ENCODE measurements around the gene CCSER2. TPM values are rescaled to one million over a fixed set of nuclear protein-coding genes. Genes with fewer than 3 reads are reported as not detected.
A peak's percentile ranks its signal among the peaks of the same experiment; 100 is the strongest.

CCSER2 gene
- total RNA-seq, 1 experiment from 2014 or later, result 14.1 TPM

DNA sequence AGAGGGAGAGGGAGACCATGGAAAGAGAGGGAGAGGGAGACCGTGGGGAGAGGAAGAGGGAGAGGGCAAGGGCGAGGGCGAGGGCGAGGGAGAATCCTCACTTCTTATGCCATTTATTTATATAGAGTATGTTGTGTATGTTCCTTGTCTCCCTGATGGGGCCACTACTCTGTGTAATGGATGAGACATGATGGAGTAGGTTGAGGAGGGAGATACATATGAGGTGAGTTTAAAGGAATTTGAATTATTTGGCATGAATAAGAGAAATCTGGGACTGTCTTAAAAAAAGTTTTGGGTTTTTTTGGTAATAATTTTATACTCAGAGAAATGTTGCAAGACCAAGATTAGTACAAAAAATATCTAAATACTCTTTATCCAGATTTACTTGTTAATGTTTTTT, 20.1 kb downstream of the CCSER2 start:
- H3K36me3 ChIP-seq (replicated peaks; ENCODE audit: control insufficient read depth, insufficient read depth, low read length), result no peaks in the 10 kb centered on the region
- DNase-seq, result no peak

GRCh38 chr10:84348860-84349259, 20.5 kb downstream of the CCSER2 start:
- H3K36me3 ChIP-seq (replicated peaks; ENCODE audit: control insufficient read depth, insufficient read depth, low read length), result no peaks in the 10 kb centered on the region
- H3K27me3 ChIP-seq (ENCODE audit: control insufficient read depth, insufficient read depth, low read length), result no peaks in the 10 kb centered on the region

More for the DNA sequence above, 20.1 kb downstream of the CCSER2 start:
- Histone ChIP-seq H3K4me3 (ENCODE audit: insufficient read depth, low read depth, low read length) (no peak overlapping the region), H3K27me3 (ENCODE audit: control insufficient read depth, insufficient read depth, low read length) (no peaks in the 10 kb centered on the region)

DNA sequence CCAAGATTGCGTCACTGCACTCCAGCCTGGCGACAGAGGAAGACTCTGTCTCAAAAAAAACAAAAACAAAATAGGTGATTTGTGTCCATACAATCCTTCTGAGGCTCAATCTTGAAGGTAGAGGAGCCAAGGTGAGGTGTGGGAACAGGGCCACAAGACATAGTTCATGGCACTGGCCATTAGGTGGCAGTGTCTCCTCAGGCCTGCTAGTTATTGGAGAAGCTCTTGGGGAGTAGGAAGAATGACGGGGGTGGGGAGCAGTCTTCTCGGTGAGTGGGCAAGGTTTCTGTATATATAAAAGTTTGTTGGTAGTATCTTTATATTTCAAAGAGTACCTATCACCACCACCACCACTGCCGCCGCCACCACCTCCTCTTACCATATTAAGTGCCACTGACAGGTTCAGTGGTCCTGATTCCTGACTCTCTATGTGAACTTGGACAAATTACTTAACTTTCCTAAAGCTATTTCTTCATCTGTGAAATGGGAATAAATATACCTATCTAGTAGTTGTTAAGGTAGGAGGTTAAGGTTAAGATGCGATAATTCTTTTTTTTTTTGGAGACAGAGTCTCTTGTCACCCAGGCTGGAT, 24.0 kb downstream of the CCSER2 start:
- Histone ChIP-seq H3K27me3 (ENCODE audit: control insufficient read depth, insufficient read depth, low read length) (no peaks in the 10 kb centered on the region), H3K36me3 (replicated peaks; ENCODE audit: control insufficient read depth, insufficient read depth, low read length) (no peaks in the 10 kb centered on the region), H3K4me3 (ENCODE audit: insufficient read depth, low read depth, low read length) (no peak overlapping the region)
- peak; percentile 77 for DNase-seq

More at GRCh38 chr10:84348860-84349259, 20.5 kb downstream of the CCSER2 start:
- no peak for DNase-seq
- H3K4me3 ChIP-seq (ENCODE audit: insufficient read depth, low read depth, low read length), result no peak overlapping the region

- H3K36me3 ChIP-seq (replicated peaks; ENCODE audit: control insufficient read depth, insufficient read depth, low read length), result no peaks in the 10 kb centered on the region
- H3K4me3 ChIP-seq (ENCODE audit: insufficient read depth, low read depth, low read length), result no peak overlapping the region
- H3K27me3 ChIP-seq (ENCODE audit: control insufficient read depth, insufficient read depth, low read length), result no peaks in the 10 kb centered on the region
- DNase-seq, result no peak
These were observed 24.8 kb downstream of the CCSER2 start for GRCh38 chr10:84353052-84353803.

- DNase-seq, result no peak
- Histone ChIP-seq H3K4me3 (ENCODE audit: insufficient read depth, low read depth, low read length) (no peak overlapping the region), H3K36me3 (replicated peaks; ENCODE audit: control insufficient read depth, insufficient read depth, low read length) (no peaks in the 10 kb centered on the region), H3K27me3 (ENCODE audit: control insufficient read depth, insufficient read depth, low read length) (no peaks in the 10 kb centered on the region)
These were observed 26.2 kb downstream of the CCSER2 start for GRCh38 chr10:84354623-84355022.

DNA sequence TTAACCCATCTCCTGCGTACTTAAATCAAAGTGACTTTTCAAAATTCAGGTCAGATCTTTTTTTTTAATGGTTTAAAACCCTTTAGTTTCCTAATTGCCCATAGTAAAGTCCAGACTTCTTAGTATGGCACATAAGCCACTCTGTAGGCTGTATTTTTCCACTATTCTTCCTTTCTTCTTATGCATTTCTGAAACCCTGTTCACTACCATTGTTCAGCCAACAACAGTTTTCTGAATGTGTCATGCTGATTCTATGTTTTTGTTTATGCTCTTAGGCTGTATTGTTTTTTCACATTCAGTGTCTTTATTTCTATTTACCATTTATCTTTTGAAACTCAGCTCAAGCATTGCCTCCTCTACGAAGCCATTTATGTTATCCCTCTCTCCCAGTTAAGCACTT, 26.7 kb downstream of the CCSER2 start:
- no peaks in the 10 kb centered on the region for H3K36me3 ChIP-seq (replicated peaks; ENCODE audit: control insufficient read depth, insufficient read depth, low read length)
- H3K27me3 ChIP-seq (ENCODE audit: control insufficient read depth, insufficient read depth, low read length), result no peaks in the 10 kb centered on the region
- DNase-seq, result no peak
- no peak overlapping the region for H3K4me3 ChIP-seq (ENCODE audit: insufficient read depth, low read depth, low read length)

DNA sequence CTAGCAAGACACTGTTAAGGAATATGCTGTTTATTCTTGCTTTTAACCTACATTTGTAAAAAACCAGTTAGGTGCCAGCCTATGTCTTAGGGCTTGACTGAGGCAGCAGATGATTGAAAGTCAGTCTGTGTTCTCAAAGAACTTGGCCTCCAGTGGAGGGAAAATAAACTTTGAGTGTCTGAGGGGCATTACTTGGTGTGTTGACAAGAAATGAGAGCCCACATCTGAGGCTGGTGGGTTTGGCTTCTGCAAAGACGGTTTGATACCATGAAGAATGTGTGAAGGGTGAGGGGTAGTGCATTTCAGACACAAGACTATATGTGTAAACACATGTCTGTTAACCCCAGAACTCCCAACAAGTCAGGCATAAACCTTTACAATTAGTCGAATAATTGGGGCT, 28.5 kb downstream of the CCSER2 start:
- DNase-seq, result no peak
- H3K36me3 ChIP-seq (replicated peaks; ENCODE audit: control insufficient read depth, insufficient read depth, low read length), result no peaks in the 10 kb centered on the region

GRCh38 chr10:84358743-84359142, 30.4 kb downstream of the CCSER2 start:
- Histone ChIP-seq H3K36me3 (replicated peaks; ENCODE audit: control insufficient read depth, insufficient read depth, low read length) (no peaks in the 10 kb centered on the region), H3K27me3 (ENCODE audit: control insufficient read depth, insufficient read depth, low read length) (no peaks in the 10 kb centered on the region), H3K4me3 (ENCODE audit: insufficient read depth, low read depth, low read length) (no peak overlapping the region)
- no peak for DNase-seq

More for the DNA sequence above, 28.5 kb downstream of the CCSER2 start:
- no peak overlapping the region for H3K4me3 ChIP-seq (ENCODE audit: insufficient read depth, low read depth, low read length)
- H3K27me3 ChIP-seq (ENCODE audit: control insufficient read depth, insufficient read depth, low read length), result no peaks in the 10 kb centered on the region

GRCh38 chr10:84360637-84361365, 32.4 kb downstream of the CCSER2 start:
- H3K27me3 ChIP-seq (ENCODE audit: control insufficient read depth, insufficient read depth, low read length), result no peaks in the 10 kb centered on the region
- H3K36me3 ChIP-seq (replicated peaks; ENCODE audit: control insufficient read depth, insufficient read depth, low read length), result no peaks in the 10 kb centered on the region
- no peak overlapping the region for H3K4me3 ChIP-seq (ENCODE audit: insufficient read depth, low read depth, low read length)
- DNase-seq, result no peak

DNA sequence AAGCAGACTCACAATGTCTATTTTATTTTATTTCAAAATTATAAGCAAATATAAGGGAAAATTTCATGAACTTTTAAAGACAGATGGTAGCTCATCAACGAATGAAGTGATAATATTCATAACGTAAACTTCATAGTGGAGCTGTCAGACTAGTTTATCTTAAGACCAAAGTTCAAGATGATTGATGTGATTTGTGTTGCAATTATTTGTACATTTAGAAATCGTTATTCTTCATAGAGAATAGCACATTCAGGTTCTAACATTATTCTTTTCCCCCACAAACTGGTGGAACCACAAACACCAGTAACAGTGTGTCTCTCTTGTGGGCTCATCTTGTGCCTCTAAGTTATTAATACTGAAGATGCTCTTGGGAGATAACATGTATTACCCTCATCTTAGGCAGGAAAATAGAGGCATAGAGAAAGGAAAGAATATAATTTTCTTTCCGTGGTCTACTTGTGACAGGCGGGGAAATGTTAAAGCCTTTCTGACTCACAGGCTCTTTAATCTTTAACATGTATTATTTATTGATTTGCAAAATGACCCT, 37.0 kb downstream of the CCSER2 start:
- Histone ChIP-seq H3K4me3 (ENCODE audit: insufficient read depth, low read depth, low read length) (no peak overlapping the region), H3K27me3 (ENCODE audit: control insufficient read depth, insufficient read depth, low read length) (no peaks in the 10 kb centered on the region), H3K36me3 (replicated peaks; ENCODE audit: control insufficient read depth, insufficient read depth, low read length) (no peaks in the 10 kb centered on the region)
- no peak for DNase-seq

- no peaks in the 10 kb centered on the region for H3K36me3 ChIP-seq (replicated peaks; ENCODE audit: control insufficient read depth, insufficient read depth, low read length)
- H3K27me3 ChIP-seq (ENCODE audit: control insufficient read depth, insufficient read depth, low read length), result no peaks in the 10 kb centered on the region
- DNase-seq, result no peak
- no peak overlapping the region for H3K4me3 ChIP-seq (ENCODE audit: insufficient read depth, low read depth, low read length)
These were observed 37.7 kb downstream of the CCSER2 start for GRCh38 chr10:84366041-84366440.

- Histone ChIP-seq H3K27me3 (ENCODE audit: control insufficient read depth, insufficient read depth, low read length) (no peaks in the 10 kb centered on the region), H3K36me3 (replicated peaks; ENCODE audit: control insufficient read depth, insufficient read depth, low read length) (peaks cover 3% of the 10 kb centered on the region), H3K4me3 (ENCODE audit: insufficient read depth, low read depth, low read length) (no peak overlapping the region)
- no peak for DNase-seq
These were observed 38.9 kb downstream of the CCSER2 start for GRCh38 chr10:84367256-84367655.

GRCh38 chr10:84368828-84369227, 40.4 kb downstream of the CCSER2 start:
- Histone ChIP-seq H3K27me3 (ENCODE audit: control insufficient read depth, insufficient read depth, low read length) (no peaks in the 10 kb centered on the region), H3K4me3 (ENCODE audit: insufficient read depth, low read depth, low read length) (no peak overlapping the region), H3K36me3 (replicated peaks; ENCODE audit: control insufficient read depth, insufficient read depth, low read length) (peaks cover 3% of the 10 kb centered on the region)
- no peak for DNase-seq

DNA sequence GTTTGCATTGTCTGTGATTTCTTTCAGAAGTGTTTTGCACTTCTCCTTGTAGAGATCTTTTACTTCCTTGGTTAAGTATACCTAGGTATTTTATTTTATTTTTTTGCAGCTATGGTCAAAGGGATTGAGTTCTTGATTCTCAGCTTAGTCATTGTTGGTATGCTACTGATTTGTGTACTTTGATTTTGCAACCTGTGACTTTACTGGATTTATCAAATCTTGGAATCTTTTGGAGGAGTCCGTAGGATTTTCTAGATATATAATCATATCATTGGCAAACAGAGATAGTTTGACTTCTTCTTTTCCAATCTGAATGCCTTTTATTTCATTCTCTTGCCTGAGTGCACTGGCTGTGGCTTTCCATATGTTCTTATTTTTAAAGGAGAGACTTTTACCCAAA, 41.9 kb downstream of the CCSER2 start:
- peaks cover 3% of the 10 kb centered on the region for H3K36me3 ChIP-seq (replicated peaks; ENCODE audit: control insufficient read depth, insufficient read depth, low read length)
- DNase-seq, result no peak
- H3K27me3 ChIP-seq (ENCODE audit: control insufficient read depth, insufficient read depth, low read length), result no peaks in the 10 kb centered on the region

GRCh38 chr10:84371944-84372343, 43.6 kb downstream of the CCSER2 start:
- H3K36me3 ChIP-seq (replicated peaks; ENCODE audit: control insufficient read depth, insufficient read depth, low read length), result peaks cover 3% of the 10 kb centered on the region
- DNase-seq, result no peak
- no peaks in the 10 kb centered on the region for H3K27me3 ChIP-seq (ENCODE audit: control insufficient read depth, insufficient read depth, low read length)
- no peak overlapping the region for H3K4me3 ChIP-seq (ENCODE audit: insufficient read depth, low read depth, low read length)

More for the DNA sequence above, 41.9 kb downstream of the CCSER2 start:
- H3K4me3 ChIP-seq (ENCODE audit: insufficient read depth, low read depth, low read length), result no peak overlapping the region

Measured in H7 (cell line).